ENCODE measurements around the gene TUBB3.

Gene TUBB3

DNA sequence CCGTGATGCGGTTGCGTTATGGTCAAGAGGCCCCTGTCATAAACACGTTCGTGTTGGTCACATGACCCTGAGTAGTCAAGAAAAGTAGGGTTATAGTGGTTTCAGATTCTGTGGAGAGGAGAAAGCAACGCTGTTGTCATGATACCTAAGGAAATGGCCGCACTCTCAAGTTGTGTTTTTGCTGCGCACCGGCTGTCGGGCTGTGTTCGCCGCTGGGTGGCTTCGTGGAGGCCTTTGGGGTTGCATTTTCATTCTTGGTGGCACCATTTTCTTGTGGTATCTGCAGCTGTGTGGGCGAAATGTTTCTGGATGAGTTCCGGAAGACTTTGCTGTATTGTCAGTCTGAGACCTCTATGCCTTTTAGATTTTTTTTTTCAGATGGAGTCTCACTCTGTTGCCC lies 60.4 kb downstream of the TUBB3 start:
- no peak overlapping the region for H3K9ac ChIP-seq (ENCODE audit: low read depth, low read length)
- peaks cover 46% of the 10 kb centered on the region for H3K36me3 ChIP-seq (ENCODE audit: control insufficient read depth, insufficient read depth, low read length)
- no peaks in the 10 kb centered on the region for H3K27me3 ChIP-seq (ENCODE audit: control insufficient read depth, insufficient read depth, low read length)

DNA sequence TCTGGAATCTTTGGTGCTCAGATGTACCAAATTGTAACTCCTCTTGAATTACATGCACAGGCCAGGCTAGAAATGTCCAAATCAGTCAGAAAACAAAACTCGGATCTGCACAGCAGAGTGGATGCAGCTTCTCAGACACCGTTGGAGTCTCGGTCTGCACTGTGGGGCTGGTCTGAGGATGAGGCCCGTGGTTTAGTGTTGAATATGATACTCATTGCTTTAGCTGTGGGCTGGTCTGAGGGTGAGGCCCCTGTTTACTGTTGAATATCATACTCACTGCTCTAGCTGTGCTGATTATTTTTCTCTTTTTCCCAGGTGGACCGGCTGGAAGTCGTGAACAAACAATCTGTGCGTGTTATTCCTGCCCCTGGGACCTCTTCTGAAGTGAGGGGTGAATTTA lies 61.1 kb downstream of the TUBB3 start:
- H3K9ac ChIP-seq (ENCODE audit: low read depth, low read length): no peak overlapping the region
- H3K9me3 ChIP-seq (ENCODE audit: control insufficient read depth, insufficient read depth, low read length): no peaks in the 10 kb centered on the region
- H3K4me3 ChIP-seq (ENCODE audit: low read depth, low read length): no peak overlapping the region
- no peaks in the 10 kb centered on the region for H3K27me3 ChIP-seq (ENCODE audit: control insufficient read depth, insufficient read depth, low read length)
- no peaks in the 10 kb centered on the region for H3K4me1 ChIP-seq (ENCODE audit: control insufficient read depth, insufficient read depth, low read length)
- peaks cover 48% of the 10 kb centered on the region for H3K36me3 ChIP-seq (ENCODE audit: control insufficient read depth, insufficient read depth, low read length)

More for the DNA sequence above, 60.4 kb downstream of the TUBB3 start:
- no peaks in the 10 kb centered on the region for H3K9me3 ChIP-seq (ENCODE audit: control insufficient read depth, insufficient read depth, low read length)
- no peaks in the 10 kb centered on the region for H3K4me1 ChIP-seq (ENCODE audit: control insufficient read depth, insufficient read depth, low read length)
- H3K4me3 ChIP-seq (ENCODE audit: low read depth, low read length): no peak overlapping the region

DNA sequence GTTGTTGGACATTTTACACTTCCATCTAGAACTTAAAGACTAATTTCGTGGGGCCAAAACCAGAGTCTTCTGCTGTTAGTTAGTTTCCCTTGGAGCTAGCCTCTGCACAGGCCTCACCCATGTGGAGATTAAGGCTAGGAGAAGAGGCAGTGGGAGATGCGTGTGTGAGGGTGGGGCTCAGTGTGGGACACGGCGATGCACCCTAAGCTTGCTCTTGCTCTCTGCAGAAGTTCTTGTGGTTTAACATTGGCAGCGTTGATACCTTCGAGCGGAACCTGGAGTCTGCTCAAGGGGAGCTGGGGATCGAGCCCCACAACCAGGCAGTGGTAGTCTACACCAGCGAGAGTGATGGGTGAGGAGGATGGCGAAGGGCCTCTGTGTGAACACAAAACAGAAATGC lies 62.1 kb downstream of the TUBB3 start:
- Histone ChIP-seq H3K36me3 (ENCODE audit: control insufficient read depth, insufficient read depth, low read length) (peaks cover 46% of the 10 kb centered on the region), H3K4me1 (ENCODE audit: control insufficient read depth, insufficient read depth, low read length) (no peaks in the 10 kb centered on the region), H3K9me3 (ENCODE audit: control insufficient read depth, insufficient read depth, low read length) (no peaks in the 10 kb centered on the region), H3K4me3 (ENCODE audit: low read depth, low read length) (no peak overlapping the region), H3K9ac (ENCODE audit: low read depth, low read length) (no peak overlapping the region), H3K27me3 (ENCODE audit: control insufficient read depth, insufficient read depth, low read length) (no peaks in the 10 kb centered on the region)

All from iPS-15b (cell line).